ENCODE results near the gene NRXN3.

Gene NRXN3

DNA sequence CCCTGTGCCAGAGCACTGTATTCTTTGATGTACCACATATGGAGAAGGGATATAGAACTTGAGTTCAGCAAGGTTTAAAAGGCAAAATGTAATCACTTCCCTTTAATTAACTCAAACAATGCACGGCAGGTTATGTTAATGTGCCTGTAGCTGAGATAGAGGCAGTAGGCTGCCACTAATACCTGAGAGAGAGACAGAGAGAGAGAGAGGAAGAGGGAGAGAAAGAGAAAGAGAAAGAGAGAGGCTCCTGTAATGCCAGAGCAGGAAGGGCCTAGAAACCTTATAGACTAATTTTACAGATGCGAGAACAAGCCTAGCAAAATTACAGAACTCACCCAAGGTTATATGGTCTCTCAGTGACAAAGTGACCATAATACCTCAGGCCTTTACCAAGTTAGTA is 679.8 kb downstream of the NRXN3 start:
- DNase-seq: no peak

GRCh38 chr14:78851189-78851588 is 681.0 kb downstream of the NRXN3 start:
- no peak for DNase-seq

GRCh38 chr14:78852040-78852439 is 681.9 kb downstream of the NRXN3 start:
- no peak for DNase-seq

- DNase-seq: no peak
Observed at GRCh38 chr14:78857974-78858373, 687.8 kb downstream of the NRXN3 start.

DNA sequence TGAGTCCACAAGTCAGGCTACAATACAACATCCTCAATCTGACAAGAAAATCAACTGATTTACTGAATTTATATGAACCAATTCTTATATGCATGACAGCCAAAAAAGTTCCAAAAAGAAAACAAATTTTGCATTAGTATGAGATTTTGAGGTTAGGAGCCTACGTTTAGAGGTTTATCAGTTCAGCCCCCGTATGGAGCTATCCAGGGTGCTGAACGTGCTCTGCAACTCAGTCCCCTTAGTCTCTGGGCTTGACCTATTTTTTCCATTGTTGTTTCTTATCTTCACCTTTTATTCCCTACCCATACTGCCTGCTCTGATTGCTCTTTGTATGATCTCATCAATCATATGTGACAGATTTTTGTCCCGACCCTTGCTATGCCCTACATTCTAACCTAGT is 693.0 kb downstream of the NRXN3 start:
- DNase-seq: no peak

DNA sequence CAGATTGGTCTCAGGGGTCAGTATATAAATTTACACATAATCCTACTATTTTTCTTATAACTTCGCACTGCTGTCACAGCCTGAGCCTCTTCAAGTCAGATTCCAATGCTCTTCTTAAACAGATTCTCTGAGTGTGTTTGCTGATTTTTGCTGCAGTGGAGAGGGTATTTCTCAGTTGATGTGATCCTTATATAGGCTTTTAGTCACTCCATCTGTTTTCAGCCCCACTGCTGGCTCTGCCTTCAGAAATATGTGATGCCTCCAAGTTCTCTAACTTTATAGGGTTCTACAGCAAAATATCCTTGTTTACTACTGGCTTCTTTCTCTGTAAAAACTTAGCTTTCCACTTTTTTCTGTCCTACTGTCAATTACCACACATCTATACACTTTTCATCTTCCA is 702.7 kb downstream of the NRXN3 start:
- no peak for DNase-seq

- DNase-seq: no peak
Observed at GRCh38 chr14:78873581-78873980, 703.4 kb downstream of the NRXN3 start.

DNA sequence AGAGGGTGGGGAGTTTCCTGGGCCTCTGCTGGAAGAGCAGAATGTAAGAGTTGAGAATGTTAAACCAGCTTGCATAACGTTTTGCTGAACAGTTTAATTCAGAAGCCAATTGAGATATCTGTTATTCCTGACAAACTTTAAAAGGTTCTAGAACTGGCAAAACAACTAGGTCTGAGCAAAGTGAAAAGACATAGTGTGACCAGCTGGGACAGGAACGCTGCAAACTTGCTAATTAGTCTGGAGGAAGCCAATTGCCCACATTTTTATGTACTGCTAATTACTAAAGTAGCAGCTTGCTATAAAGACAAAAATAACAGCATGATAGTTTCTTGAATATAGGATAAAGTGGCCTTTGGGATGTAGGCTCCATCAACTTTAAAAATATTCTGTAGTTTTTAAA is 704.9 kb downstream of the NRXN3 start:
- no peak for DNase-seq

- DNase-seq: no peak
Observed at GRCh38 chr14:78885884-78886283, 715.7 kb downstream of the NRXN3 start.

DNA sequence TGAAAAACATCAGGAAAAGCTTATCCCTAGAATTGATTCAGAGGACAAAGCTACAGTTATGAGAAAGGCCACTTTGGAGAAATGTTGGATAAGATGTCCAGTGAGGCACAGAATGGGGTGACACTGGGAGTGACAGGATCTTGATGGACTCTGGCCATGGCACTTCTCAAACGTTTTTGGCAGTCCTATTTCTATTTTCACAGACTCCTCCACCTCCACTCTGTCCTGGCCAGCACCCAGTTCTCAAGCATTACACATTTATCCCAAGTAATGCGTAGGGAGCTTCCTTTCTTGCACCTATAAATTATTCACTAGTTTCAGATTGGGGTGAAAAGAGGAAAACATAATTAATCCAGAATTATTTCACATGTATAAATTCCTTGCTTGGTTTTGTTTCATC is 727.3 kb downstream of the NRXN3 start:
- DNase-seq: no peak

GRCh38 chr14:78902010-78902623 is 731.9 kb downstream of the NRXN3 start:
- DNase-seq: no peak

- DNase-seq: no peak
Observed at GRCh38 chr14:78904094-78904493, 733.9 kb downstream of the NRXN3 start.

GRCh38 chr14:78917462-78917861 is 747.3 kb downstream of the NRXN3 start:
- DNase-seq: no peak

DNA sequence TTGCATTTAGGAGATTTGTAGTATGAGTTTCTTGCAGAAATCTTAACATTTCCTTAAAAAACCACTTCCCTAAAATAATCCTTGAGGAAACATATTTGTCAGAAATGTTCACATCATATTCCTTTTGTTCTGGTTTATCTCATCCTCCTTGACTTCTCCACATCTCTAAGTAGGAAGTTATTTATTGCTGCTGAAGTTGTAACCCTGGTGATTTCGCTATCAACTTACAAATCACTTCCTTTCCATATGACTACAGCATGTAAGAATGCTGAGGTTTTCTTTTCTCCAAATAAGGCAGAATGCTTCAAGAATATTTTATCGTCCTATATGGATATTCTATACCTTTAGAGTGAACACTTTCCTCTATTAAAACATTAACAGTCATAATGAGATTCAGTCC is 751.7 kb downstream of the NRXN3 start:
- DNase-seq: no peak

DNA sequence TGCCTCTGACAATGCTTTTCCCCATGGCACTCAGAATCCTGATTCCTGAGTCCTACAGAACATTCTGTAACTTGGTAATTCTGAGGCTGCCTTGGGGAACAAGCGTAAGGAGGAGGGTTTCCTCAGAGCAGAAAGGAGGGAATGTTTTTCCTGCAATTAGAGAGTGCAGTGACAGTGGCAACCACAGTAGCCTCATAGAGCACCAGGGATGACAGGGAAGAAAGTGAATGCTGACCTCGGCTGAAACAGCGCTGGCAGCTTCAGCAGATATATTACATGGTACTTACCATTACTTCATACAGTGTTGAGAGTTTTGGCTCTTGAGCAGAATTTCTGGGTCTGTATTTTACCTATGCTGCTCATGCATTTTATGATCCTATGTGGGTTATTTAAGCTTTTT is 757.1 kb downstream of the NRXN3 start:
- DNase-seq: no peak

- DNase-seq: no peak
Observed at GRCh38 chr14:78933166-78933565, 763.0 kb downstream of the NRXN3 start.

GRCh38 chr14:78933948-78934524 is 763.9 kb downstream of the NRXN3 start:
- no peak for DNase-seq

GRCh38 chr14:78946949-78947348 is 776.8 kb downstream of the NRXN3 start:
- no peak for DNase-seq

- DNase-seq: no peak
Observed at GRCh38 chr14:78947681-78948080, 777.5 kb downstream of the NRXN3 start.

- DNase-seq: no peak
Observed at GRCh38 chr14:78950649-78951048, 780.5 kb downstream of the NRXN3 start.

DNA sequence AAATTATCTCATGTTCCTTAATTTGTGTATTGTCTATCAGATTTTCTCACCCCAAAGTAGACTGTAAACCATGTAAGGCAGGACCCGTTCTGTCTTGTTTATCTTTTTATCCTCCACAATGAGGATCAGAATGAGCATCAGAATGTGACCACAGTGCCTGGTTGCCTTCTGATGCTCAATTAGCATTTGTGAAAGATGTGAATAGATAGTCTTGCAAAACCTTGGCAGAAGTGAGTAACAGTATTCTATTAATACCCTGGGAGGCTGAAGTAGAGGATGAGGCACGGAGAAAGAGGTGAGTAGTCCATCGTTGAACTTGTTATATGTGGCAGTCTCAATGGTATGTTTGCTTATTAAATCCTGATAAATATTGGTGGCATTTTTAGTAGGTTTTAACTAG is 781.4 kb downstream of the NRXN3 start:
- no peak for DNase-seq

DNA sequence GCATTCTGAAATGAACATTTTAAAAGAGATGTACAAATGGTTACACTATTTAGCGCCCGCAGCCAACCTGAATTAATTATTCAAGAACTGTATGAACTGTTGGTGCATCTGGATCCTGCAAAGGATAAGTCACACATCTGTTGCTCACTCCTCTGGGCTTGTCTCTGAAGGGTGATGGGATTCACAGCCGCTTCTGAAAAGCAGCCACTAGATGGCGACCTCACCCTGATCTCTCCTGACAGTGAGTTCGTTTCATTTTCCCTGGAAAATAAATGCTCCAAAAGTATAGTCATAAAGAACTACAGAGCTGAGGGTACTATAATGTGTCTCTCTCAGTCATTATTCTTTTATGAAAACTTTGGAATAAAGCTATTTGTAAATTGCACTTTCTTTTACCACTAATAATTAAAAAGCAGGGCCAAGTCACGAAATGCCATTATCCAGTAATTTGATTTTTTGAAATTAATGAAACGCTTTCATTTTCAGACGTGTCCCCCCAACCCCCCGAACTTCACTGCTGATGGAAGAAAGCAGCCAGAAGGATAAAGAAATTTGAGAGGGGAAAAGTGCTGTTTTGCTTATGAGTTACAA is 789.6 kb downstream of the NRXN3 start:
- peak; percentile 74 for DNase-seq

GRCh38 chr14:78967111-78967809 is 797.1 kb downstream of the NRXN3 start:
- DNase-seq: no peak

DNA sequence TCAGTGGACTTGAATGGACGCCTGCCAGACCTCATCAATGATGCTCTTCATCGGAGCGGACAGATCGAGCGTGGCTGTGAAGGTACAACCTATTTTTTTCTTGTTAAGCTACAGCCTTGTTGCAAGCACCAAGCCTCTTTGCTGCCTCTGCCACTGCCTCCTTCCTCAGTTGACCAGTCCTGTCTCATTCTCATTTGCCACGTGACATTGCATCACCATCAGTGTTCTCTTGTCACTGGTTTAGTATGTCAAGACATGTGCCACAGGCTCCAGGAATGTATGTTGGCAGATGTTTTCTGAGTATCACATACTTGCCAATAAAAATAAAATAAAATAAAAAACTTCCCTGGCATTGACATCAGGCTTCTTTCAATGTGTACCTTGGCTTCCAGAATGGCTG is 798.1 kb downstream of the NRXN3 start:
- DNase-seq: no peak

Measured in NCI-H526 treated with DMSO at 0.1 percent for 48 hours (cell line).